Nephron (organoid): ENCODE data around the gene PTPRN2.

Source experiments
- H3K27ac Mint-ChIP-seq, 3 experiments: 2 replicates each; pipeline ENCODE4 v1.8.0; 2020; ENCODE audit warnings: mixed read lengths in 3 of 3, mild to moderate bottlenecking in 2 of 3, moderate library complexity in 1 of 3
- H3K27me3 Mint-ChIP-seq: 2 replicates; pipeline ENCODE4 v1.8.0; 2021; ENCODE audit warnings: low read depth, mild to moderate bottlenecking, moderate library complexity, mixed read lengths
- H3K36me3 Mint-ChIP-seq: 2 replicates; pipeline ENCODE4 v1.8.0; 2020; ENCODE audit warnings: low read depth, mixed read lengths
- H3K4me1 Mint-ChIP-seq: 2 replicates; pipeline ENCODE4 v1.8.0; 2020; ENCODE audit warnings: mixed read lengths
- H3K4me3 Mint-ChIP-seq, 3 experiments: 2 replicates each; pipeline ENCODE4 v1.8.0; 2020; ENCODE audit warnings: mild to moderate bottlenecking in 3 of 3, mixed read lengths in 3 of 3, moderate library complexity in 2 of 3
- H3K9me3 Mint-ChIP-seq: 2 replicates; pipeline ENCODE4 v1.8.0; 2020; ENCODE audit warnings: mixed read lengths
- CTCF ChIP-seq, 3 experiments: fragments of 200-600 bp; sonication (generic); IDR thresholded peaks; one replicate each; pipeline ENCODE4 v1.5.0; 2021; ENCODE audit warnings: antibody characterized with exemption in 3 of 3; ENCODE audit not compliant: unreplicated experiment in 3 of 3

The PTPRN2 gene

GRCh38 chr7:158498443-158499081 is 89.1 kb downstream of the PTPRN2 start:
- TF ChIP-seq CTCF (IDR thresholded peaks at IDR 0.05; ENCODE audit: unreplicated experiment in 3 of 3) = no peak
- peaks cover 24% of the 10 kb centered on the region for H3K27me3 Mint-ChIP-seq
- no peak overlapping the region for H3K27ac Mint-ChIP-seq
- no peaks in the 10 kb centered on the region for H3K9me3 Mint-ChIP-seq
- H3K4me3 Mint-ChIP-seq = no peak overlapping the region
- H3K36me3 Mint-ChIP-seq = no peaks in the 10 kb centered on the region
- H3K4me1 Mint-ChIP-seq = peaks cover 12% of the 10 kb centered on the region

DNA sequence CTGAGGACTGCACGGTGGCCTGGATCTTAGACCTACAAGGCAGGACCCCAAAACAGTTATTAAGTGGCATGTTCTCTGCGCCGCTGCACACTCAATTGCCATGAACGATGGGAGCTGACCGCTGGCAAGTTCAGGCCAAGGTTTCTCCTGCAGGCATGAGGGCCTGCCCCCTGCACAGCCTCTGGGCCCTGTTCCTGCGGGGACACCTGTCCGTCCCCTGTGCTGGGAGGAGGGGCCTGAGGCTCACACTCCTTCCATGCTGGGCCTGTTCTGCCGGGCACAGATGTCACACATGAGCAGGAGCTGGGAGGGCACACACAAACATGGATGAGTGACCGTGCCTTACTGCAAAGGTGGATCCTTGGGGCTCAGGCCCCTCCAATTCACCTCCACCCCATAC is 90.0 kb downstream of the PTPRN2 start:
- no peaks in the 10 kb centered on the region for H3K9me3 Mint-ChIP-seq
- H3K4me1 Mint-ChIP-seq = peaks cover 12% of the 10 kb centered on the region
- H3K27me3 Mint-ChIP-seq = peaks cover 24% of the 10 kb centered on the region
- no peaks in the 10 kb centered on the region for H3K36me3 Mint-ChIP-seq
- no peak overlapping the region for H3K27ac Mint-ChIP-seq
- H3K4me3 Mint-ChIP-seq = no peak overlapping the region
- TF ChIP-seq CTCF (IDR thresholded peaks at IDR 0.05; ENCODE audit: unreplicated experiment in 3 of 3) = no peak

DNA sequence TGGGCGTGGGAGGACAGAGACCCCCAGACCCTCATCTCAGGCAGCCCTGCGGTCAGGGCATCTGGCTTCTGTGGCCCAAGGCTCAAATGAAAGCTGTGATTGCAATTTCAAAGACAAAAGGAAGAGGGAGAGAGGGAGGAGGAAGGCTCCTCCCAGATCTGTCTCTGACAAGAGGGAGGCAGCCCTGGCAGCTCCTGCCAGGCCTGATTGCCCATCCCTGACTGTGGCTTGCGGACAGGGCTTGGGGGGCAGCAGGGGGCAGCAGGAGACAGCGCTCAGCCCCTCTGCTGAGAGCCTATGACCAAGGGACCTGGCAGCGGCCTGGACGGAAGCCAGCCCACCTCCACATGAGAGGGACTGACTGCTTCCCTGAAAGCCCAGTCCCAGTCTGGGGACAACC is 91.8 kb downstream of the PTPRN2 start:
- Mint-ChIP-seq H3K27me3 (peaks cover 28% of the 10 kb centered on the region), H3K4me1 (peaks cover 12% of the 10 kb centered on the region), H3K27ac (peak overlapping the region in 2 of 3 experiments; percentile 29 to 46), H3K9me3 (no peaks in the 10 kb centered on the region), H3K36me3 (no peaks in the 10 kb centered on the region), H3K4me3 (peak overlapping the region in 2 of 3 experiments; percentile 3 to 29)
- TF ChIP-seq CTCF (IDR thresholded peaks at IDR 0.05; ENCODE audit: unreplicated experiment in 3 of 3) = no peak

- Mint-ChIP-seq H3K4me3 (no peak overlapping the region), H3K9me3 (no peaks in the 10 kb centered on the region), H3K27me3 (peaks cover 28% of the 10 kb centered on the region), H3K36me3 (no peaks in the 10 kb centered on the region), H3K4me1 (peaks cover 12% of the 10 kb centered on the region), H3K27ac (peak overlapping the region in 2 of 3 experiments; percentile 29 to 46)
- TF ChIP-seq CTCF (IDR thresholded peaks at IDR 0.05; ENCODE audit: unreplicated experiment in 3 of 3) = no peak
These were observed 92.4 kb downstream of the PTPRN2 start for GRCh38 chr7:158495216-158495615.

- TF ChIP-seq CTCF (IDR thresholded peaks at IDR 0.05; ENCODE audit: unreplicated experiment in 3 of 3) = no peak
These were observed 93.0 kb downstream of the PTPRN2 start for GRCh38 chr7:158494643-158495042.

DNA sequence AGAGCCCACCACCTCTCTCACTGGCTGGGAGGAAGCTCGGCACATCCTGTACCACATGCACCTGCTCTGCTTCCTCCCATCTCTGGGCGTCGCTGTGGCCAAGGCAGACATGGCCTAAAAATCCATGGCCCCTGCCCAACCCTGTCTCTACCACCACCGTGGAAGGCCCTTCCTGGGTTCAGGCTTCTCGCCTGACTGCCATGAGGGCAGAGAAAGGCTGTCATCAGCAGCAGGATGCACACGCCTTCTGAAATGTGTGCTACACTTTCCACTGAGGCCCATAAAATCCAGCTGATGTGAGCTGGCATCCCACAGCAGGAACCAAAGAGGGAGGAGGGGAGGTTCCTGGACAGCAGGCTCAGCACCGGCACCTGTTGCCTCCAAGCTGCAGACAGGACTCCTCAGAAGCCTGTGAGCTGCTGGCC is 93.4 kb downstream of the PTPRN2 start:
- Mint-ChIP-seq H3K9me3 (no peaks in the 10 kb centered on the region), H3K4me3 (no peak overlapping the region), H3K27ac (no peak overlapping the region), H3K36me3 (no peaks in the 10 kb centered on the region), H3K27me3 (peaks cover 28% of the 10 kb centered on the region), H3K4me1 (peaks cover 12% of the 10 kb centered on the region)
- no peak for TF ChIP-seq CTCF (IDR thresholded peaks at IDR 0.05; ENCODE audit: unreplicated experiment in 3 of 3)

More at GRCh38 chr7:158494643-158495042, 93.0 kb downstream of the PTPRN2 start:
- no peaks in the 10 kb centered on the region for H3K9me3 Mint-ChIP-seq
- no peaks in the 10 kb centered on the region for H3K36me3 Mint-ChIP-seq
- peaks cover 12% of the 10 kb centered on the region for H3K4me1 Mint-ChIP-seq
- H3K27ac Mint-ChIP-seq = peak overlapping the region in 1 of 3 experiments; percentile 29
- H3K4me3 Mint-ChIP-seq = no peak overlapping the region
- H3K27me3 Mint-ChIP-seq = peaks cover 28% of the 10 kb centered on the region
